ENCODE results near the gene FAF1. TPM values are rescaled to one million over a fixed set of nuclear protein-coding genes. Genes with fewer than 3 reads are reported as not detected.

FAF1 gene
- total RNA-seq, result 10 to 100 TPM; 64.3 to 69.3 TPM

DNA sequence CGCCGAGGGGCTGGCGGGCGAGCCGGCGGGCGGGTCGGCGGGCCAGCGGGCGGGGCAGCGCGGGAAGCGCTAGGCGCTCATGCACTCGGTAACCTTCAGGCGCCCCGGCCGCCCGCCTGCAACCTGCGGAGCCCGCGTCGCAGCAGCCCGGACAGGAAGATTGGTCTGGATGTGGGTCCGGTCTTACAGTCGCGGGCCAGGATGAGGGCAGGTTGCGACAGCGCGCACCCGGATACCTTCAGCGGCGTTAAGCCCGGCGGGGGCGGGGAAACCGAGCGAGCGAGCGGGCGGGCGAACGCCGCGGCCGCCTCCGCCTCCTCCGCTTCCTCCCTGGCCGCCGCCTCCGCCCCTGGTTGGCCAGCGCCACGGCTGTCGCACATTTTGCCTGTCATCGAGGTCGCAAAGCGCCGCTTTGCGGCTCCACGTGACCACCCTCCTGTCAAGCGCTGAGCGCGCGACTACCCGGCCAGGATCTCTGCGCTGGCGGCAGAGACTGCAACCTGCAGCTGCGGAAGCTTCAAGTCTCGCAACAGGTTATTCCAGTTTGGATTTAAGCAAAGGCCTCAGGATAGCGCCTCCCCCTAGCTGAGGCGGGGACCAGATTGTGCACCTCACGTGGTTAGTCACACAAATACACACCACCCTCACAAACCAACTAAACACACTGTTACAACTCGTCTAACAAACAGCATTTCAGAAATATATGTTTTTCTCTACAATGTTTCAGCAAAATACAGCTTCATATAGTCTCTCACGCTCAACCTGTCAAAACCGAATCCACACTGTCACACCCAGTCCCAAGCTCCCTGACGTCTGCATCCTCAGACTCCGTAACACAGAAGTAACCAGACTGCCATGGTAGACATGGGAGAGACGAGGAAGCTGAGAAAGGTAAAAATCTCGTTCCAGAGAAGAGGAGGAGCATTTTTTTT lies at the start of gene FAF1:
FAF1 (minus strand) TSS at position 355 of the 932 bp plus-strand sequence. CDS start 456 bp downstream, outside the sequence.

DNA sequence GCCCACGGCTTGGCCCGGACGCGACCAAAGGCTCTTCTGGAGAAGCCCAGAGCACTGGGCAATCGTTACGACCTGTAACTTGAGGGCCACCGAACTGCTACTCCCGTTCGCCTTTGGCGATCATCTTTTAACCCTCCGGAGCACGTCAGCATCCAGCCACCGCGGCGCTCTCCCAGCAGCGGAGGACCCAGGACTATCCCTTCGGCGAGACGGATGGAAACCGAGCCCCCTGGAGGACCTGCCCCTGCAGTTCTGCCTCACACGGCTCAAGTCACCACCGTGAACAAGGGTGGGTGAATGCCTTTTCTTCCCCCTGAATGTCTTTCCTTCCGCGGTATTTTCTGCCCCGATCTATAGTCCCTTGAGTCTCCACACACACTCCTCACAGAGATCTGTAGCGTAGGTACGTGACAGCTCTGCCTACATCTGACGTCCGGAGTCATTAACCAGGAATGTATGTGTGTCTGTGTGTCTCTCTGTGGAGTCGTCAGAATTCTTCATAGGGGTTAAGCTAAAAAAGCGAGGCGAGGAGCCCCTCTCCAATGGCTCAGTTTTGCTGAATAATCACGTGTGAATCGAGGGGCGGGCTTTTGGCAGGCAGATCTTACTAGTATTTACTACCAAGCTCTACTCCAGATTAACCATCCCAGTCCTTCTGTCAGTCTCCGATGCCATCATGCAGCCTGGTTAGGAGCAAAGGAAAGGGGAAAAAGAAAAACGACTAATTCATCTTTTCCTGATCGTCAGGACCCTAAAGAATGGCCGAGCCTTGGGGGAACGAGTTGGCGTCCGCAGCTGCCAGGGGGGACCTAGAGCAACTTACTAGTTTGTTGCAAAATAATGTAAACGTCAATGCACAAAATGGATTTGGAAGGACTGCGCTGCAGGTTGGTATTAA lies 9.8 kb upstream of the FAF1 start, which contains the start of gene CDKN2C:
CDKN2C (plus strand) TSS at position 635 of the 898 bp plus-strand sequence; CDS start at position 759, 124 bp downstream.

DNA sequence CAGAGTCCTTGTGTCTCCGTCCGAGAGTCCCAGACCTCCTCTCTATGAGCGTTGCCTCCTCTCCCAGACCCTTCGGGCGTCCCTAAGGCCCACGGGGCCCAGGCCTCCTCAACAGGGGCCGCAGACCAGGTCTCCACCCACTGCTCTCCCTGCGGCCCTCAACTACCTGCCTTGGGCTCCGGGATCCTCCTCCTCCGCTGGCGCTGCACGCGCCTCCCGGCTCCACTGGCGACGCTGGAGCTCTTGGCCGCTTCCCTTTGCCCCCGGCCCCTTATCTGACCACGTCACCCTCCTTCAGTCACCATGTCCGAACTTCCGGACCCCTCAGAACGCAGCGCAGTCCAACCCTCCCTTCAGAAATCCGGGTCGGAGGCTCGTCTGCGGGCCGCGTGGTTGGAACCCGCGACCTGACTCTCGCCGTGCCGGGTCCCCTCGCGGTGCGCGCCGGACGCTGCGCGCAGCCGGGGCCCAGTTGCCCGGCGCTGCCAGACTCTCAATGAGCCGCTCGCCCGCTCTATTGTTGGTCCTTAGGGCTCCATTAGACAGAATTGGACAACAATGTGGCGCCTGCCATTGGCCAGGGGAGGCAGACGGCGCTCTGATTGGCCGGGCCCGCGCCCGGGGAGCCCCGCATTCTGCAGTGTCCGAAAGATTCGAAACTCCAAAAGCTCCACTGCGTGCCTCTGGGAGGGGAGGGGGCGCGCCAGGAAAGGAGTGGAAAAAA lies 537.0 kb downstream of the FAF1 start, which contains the start of gene DMRTA2:
DMRTA2 (minus strand) TSS at position 498 of the 724 bp plus-strand sequence. CDS start 1,907 bp downstream, outside the sequence.

Other genes starting within 250 kb of the FAF1 start
- 10 to 100 TPM; 59.8 to 60.5 TPM for gene CDKN2C, start 10.0 kb upstream of the FAF1 start, total RNA-seq
- not detected for gene C1orf185, start 142.0 kb upstream of the FAF1 start, total RNA-seq

Data from activated naive CD4-positive, alpha-beta T cell treated with anti-CD3 and anti-CD28 coated beads, Interleukin-2, amount 10 ng/mL, durations not matched to agents 5 hours and 36 hours (primary cell).